HEK293T (cell line): Measurements from ENCODE around the gene PRSS56.

Experiments used
- BHLHE40 ChIP-seq: fragments of 450-650 bp; IDR thresholded peaks from 2 replicates; pipeline ENCODE4 v1.6.1; 2016; ENCODE audit warnings: mild to moderate bottlenecking, moderate library complexity, borderline replicate concordance
- FOXA1 ChIP-seq: fragments of 450-650 bp; IDR thresholded peaks from 2 replicates; pipeline ENCODE4 v1.6.1; 2016; ENCODE audit warnings: mild to moderate bottlenecking
- FOXM1 ChIP-seq: fragments of 450-650 bp; IDR thresholded peaks from 2 replicates; pipeline ENCODE4 v1.6.1; 2017; ENCODE audit warnings: mild to moderate bottlenecking, borderline replicate concordance
- LEF1 ChIP-seq: fragments of 450-650 bp; IDR thresholded peaks from 2 replicates; pipeline ENCODE4 v1.6.1; 2017; ENCODE audit warnings: mild to moderate bottlenecking, borderline replicate concordance
- SUZ12 ChIP-seq: fragments of 450-650 bp; IDR thresholded peaks from 2 replicates; pipeline ENCODE4 v1.6.1; 2016; ENCODE audit warnings: mild to moderate bottlenecking

DNA sequence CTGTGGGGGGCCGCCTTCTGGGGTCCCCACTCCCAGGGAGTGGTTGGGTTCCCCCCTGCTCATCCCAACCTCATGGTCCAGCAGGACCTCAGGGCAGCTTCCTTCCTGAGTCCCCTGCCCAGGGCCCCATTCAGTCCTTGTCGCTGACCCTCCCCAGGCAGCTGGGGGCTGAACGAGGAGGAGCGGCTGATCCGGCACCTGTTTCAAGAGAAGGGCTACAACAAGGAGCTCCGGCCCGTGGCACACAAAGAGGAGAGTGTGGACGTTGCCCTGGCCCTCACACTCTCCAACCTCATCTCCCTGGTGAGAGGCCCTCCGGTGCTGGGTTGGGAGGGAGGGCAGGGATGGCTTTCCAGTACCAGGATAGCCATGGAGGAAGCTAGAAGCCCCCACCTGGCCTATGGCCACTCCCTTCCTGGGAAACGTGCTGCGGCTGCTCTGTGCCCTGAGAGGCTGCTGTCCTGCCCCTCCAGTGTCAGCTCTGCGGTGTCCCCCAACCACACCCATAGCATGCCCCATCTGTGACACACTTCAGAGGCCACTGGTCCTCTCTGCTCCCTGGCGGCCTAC lies 6.3 kb downstream of the PRSS56 start:
- no peak for TF ChIP-seq FOXM1
- no peak for TF ChIP-seq LEF1
- no peak for TF ChIP-seq BHLHE40
- TF ChIP-seq FOXA1, result no peak
- TF ChIP-seq SUZ12, result no peak
